HS-5 (cell line): Measurements from ENCODE around the gene RPL32.
A peak's percentile ranks its signal among the peaks of the same experiment; 100 is the strongest.

Experiments
- DNase-seq: peaks from one replicate; pipeline ENCODE4 v3.0.0-alpha.2; 2012; ENCODE audit warnings: low read depth

Gene RPL32

DNA sequence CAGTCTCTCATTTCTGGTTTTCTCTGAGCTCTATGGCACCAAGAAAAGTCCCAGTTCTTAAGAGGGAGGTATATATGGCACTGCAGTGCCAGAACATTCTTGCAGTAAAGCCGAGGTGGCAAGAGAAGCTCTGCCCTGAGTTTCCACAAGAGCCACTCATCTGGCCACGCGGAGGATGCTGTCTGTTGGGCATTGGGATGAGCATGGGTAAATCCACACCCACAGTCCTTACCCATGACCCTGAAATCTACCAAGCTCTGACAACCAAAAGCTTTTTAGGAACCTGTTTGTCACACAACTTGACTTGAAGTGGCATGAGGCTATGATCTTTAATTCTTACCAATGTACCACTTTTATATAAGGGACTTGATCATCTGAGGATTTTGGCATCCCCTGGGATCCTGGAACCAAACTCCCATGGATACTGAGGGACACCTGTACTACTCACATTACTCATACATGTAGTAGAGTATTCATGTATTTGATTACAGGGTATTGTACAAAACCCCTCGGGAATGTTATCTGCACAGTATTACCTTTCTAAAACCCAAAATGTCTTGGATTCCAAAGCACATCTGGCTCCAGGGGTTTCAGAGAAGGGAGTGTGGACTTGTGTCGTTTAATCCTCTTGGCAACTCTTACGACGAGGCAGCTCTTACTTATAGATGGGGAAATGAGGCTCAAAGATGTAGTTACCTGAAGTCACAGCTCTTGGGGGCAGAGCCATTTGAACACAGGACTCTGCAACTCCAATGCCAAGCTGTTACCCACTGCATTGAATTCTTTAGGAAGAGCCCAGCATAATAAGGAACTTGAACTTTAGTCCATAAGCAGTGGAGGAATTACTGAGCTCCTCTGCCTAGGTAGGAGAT is 8.8 kb downstream of the RPL32 start:
- no peak for DNase-seq

DNA sequence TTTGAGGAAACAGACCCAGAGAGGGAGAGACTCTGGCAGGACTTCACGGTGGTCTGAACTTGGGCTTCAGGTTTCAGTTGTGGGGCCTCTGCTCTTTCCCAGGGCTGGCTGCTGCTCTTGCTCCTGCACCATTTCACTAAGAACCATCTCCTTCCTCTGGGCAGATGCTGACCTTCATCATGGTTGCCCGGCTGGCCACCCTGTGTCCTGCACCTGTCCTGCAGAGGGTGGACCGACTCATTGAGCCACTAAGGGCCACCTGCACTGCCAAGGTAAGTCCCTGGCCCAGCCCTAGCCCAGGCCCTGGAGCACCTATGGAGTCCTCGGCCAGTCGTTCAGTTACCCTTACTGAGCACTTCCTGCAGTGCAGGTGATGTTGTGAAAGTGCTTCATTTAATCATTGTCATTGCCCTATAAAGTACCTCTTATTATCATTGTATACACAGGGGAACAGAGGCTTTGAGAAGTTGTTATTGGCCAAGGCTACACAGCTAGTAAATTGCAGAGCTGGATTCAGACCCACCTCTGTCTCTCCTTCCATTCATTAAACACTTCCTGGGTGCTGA is 10.0 kb downstream of the RPL32 start:
- no peak for DNase-seq

DNA sequence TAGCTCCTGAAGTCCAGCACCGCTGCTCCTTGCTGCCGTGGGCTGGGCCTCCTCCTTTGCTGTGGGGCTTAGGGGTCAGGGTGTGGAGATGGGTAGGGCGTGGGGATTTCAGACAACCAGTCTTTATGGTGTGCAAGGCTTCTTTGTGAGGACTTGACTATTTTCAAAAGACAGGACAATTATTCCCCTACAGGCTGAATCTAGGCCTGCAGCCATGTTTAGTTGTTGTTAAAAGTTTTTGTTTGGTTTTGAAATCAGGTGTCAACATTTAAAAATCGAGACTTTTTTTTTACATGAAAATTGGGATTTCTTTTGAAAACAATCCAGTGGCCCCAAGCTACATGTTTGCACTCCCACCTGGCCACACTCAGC is 10.6 kb downstream of the RPL32 start:
- DNase-seq, result no peak

DNA sequence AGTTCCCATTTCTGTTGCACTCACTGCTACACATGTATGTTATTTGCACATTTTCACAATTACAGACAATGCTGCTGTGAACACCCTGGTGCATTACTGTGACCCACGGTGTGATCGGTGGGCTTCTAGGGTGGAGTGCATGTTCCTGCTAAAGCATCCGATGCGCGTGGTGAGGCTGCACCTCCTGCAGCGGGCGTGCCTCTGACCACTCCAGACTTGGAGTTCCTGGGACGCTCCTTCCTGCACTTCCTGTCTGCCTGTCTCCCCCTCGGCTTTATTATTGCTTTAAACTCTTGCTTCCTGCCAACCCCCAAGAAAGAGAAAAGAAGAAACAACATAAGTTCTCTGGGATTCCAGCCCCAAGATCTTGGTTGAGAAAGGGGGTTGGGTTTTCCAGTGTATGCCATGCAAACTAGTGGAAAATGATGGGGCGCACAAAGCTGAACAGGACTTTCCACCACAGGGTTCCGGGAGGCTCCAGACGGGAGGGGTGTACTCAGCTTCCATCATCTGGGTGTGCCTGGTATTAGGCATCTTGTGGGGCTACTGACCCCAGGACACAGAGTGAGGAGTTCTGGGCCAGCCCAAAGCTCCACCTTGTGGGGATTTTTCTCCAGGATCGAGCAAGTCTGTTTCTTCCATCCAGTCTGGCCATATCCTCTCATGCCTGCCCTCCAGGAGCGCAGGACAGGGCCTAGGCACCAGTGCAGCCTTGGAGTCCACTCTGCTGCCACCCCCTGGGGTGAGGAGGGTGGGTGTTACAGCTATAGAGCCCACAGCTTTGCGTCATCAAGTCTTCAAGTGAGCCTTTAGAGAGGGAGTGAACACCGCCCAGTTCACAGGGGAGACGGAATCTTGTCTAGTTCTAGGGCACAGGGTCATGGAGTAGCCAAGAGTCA is 11.2 kb downstream of the RPL32 start:
- no peak for DNase-seq

DNA sequence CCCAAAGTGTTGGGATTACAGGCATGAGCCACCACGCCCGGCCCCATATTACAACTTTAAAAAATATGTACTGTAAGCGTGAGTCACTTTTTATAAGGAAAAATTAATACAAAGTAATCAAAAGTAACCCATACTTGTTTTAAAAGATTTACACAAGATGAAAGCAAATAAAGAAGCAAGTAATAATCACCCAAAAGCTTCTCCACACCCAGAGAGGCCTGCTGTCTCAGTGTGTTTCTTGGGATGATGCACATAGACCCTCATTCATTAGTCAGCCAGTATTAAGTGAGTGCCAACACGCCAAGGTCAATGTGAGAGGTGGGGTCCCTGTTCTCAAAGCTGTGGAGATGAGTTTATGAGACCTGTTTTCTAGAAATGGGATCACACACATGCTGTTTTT is 12.0 kb downstream of the RPL32 start:
- no peak for DNase-seq

DNA sequence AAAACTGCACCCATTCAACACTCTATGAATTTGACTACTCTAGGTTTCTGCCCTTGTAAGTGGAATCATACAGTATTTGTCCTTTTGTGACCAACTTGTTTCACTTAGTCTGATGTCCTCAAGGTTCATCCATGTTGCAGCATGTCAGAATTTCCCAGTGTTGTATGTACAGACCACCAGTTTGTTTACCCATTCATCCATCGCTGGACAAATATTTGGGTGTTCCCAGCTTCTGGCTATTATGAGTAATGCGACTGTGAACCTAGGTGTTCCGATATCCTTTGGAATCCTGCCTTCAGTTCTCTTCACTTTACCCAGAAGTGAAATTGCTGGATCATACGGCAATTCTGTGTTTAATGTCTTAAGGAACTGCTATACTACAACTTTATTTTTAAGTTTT is 12.6 kb downstream of the RPL32 start:
- DNase-seq, result no peak

DNA sequence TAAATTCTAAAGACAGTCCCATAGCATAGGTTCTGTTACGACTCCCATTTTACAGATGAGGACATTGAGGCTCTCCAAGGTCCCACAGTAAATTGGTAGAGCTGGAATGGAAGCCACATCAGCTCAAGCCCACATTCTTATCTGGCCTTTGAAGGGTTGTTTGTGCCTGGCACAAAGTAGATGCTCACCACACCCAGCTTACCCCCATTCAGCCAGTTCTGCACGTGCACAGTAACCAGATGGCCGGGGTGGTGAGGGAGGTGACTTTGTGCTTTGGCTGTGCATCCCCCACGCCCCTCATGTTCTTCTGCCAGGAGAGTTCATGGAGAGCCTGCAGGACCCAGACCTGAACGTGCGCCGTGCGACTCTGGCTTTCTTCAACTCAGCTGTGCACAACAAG is 16.2 kb downstream of the RPL32 start:
- DNase-seq, result no peak

DNA sequence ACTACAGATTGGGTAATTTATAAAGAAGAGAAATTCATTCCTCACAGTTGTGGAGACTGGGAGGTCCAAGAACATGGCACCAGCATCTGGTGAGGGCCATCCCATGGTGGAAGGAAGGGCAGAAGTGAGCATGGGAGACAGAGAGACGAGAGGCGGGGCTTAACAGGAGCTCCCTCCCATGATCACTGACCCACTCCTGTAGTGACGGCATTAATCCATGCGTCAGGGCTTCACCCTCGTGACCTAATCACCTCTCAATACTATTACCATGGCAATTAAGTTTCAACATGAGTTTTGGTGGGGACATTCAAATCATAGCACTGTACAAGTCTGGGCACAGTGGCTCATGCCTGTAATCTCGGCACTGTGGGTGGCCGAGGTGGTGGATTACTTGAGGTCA is 17.1 kb downstream of the RPL32 start:
- DNase-seq, result no peak

DNA sequence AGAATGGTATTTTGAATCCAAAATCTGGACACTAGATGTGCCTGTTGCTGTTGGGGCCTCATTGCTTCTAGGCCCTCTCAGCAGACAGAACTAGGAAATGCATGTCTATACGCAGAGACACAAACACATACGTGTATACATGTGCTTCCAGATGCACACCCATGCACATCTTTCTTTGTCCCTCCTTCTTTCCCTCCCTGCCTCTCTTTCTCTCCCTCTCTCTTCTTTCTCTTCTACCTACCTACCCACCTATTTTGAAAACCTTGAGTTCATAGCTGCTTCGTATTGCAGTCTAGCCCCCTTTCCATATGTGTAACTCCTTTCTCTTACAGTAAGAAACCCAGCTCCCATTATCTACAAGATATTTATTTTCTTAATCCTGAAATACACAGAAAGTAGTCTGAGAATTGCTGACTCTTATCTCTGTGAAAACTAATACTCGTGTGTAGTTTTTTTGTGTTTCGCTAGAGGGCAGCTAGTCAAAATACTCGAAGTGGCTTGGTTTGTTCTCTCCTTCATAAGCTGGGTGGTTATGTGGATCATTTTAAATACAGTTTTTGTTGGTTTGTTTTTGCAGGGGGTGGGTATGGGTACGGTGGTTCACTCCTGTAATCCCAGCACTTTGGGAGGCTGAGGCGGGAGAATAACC is 18.5 kb downstream of the RPL32 start:
- no peak for DNase-seq

DNA sequence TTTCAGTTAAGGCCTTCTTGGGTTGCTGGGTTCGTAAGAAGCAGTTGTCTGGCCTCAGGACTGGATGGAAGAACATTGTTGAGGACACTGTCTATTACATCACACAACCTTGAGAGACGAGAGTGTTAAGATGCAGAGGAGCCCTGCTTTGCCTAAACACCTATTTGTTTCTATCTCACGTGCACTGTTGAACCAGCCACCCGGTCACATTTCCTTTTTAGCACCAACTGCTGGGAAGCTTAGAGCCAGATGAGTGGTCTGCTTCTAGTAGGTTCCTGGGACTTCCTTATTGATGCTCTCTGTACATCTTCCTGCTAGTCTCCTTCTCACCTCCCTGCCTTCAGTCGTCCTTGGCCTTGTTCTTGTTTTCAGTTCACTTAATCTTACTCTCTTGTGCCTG is 22.6 kb downstream of the RPL32 start:
- no peak for DNase-seq

DNA sequence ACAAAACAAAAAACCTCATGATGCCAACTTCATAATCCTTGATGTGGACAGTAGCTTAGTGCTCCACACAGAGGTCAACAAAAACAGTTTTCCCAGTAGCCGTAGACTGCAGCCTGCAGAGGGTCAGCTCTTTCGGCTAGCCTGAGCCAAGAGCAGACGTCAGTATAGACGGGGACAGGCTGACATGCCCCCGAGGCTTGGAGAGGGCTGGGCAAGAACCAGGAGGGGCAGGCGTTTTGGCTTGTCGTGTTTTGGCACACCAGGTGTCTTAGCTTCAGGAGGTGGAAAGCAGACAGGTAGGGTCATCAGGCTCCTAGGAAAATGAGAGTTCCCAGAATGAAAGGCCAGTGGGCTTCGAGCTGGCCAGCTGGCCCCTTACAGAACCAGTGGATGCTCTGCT is 23.1 kb downstream of the RPL32 start:
- no peak for DNase-seq

DNA sequence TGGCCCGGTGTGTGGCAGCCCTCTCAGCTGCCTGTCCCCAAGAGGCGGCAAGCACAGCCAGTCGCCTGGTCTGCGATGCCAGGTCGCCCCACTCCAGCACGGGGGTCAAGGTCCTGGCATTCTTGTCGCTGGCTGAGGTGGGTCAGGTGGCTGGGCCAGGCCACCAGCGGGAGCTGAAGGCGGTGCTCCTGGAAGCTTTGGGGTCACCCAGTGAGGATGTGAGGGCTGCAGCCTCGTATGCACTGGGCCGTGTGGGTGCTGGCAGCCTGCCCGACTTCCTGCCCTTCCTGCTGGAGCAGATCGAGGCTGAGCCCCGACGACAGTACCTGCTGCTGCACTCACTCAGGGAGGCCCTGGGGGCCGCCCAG is 24.0 kb downstream of the RPL32 start:
- no peak for DNase-seq

DNA sequence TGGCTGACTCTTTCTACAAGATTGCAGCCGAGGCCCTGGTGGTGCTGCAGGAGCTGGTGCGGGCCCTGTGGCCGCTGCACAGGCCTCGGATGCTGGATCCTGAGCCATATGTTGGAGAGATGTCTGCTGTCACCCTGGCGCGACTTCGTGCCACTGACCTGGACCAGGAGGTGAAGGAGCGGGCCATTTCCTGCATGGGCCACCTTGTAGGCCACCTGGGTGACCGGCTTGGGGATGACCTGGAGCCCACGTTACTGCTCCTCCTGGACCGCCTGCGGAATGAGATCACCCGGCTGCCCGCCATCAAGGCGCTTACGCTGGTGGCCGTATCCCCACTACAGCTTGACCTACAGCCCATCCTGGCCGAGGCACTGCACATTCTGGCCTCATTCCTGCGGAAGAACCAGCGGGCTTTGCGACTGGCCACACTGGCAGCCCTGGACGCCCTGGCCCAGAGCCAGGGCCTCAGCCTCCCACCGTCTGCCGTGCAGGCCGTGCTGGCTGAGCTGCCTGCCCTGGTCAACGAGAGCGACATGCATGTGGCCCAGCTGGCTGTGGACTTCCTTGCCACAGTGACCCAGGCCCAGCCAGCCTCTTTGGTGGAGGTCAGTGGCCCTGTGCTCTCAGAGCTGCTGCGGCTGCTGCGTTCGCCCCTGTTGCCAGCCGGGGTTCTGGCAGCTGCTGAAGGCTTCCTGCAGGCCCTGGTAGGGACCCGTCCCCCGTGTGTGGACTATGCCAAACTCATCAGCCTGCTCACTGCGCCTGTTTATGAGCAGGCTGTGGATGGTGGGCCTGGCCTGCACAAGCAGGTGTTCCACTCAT is 24.6 kb downstream of the RPL32 start:
- DNase-seq, result no peak

DNA sequence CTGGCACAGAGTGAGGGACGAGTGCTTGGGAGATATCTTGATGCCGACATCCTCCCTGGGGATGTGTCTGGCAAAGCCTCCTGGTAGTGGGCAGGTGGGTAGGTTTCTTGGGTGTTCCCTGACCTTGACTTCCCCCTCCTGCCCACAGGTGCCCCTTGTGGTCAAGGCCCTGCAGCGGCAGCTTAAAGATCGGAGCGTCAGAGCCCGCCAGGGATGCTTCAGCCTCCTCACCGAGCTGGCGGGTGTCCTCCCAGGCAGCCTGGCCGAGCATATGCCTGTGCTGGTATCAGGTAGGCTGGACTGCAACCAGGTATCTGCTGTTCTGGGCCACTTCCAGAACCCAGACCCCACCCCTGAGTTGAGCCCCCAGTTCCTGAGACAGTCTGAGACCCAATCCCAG is 25.6 kb downstream of the RPL32 start:
- no peak for DNase-seq

DNA sequence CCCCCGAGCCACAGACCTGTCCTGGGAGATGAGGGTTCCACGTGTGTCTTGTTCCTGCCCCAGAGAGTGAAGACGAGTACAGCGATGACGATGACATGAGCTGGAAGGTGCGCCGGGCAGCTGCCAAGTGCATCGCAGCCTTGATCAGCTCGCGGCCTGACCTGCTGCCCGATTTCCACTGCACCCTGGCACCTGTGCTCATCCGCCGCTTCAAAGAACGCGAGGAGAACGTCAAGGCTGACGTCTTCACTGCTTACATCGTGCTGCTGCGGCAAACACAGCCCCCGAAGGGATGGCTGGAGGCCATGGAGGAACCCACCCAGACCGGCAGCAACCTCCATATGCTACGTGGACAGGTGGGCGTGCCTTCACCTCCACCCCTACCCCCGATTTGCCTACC is 26.3 kb downstream of the RPL32 start:
- DNase-seq, result no peak

DNA sequence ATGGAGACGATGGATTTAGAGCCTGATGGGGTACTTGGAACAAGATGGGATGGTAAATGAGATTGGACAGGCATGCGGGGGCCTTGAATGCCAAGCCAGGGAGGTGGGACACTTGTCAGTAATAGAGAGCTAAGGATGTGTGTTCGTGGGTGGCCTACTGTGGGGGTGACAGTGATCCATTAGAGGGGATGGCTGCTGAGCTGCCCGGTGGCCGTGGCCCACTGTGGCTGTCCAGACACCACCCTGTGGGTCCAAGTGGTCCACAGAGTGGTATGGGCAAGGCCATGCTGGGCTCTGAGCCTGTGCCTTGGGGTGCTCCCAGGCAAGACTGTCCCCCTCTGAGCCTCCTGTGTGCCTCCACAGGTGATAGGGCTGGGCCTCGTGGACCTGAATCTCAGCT is 27.4 kb downstream of the RPL32 start:
- no peak for DNase-seq

DNA sequence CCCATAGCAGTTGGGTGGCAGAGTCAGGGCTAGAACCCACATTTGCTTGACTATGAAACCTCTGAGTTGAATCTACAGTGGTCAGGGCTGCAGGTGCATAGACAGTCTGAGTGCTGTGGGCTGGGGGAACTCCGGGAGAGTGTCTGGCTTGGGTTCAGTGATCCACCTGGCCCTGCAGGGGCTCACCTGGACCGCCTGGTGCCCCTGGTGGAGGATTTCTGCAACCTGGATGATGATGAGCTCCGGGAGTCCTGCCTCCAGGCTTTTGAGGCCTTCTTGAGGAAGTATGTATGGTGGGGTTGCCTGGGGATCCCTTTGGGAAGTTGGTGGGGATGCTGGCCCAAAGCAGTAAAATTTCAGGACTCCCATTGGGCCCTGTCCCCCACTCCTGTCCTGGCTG is 28.6 kb downstream of the RPL32 start:
- DNase-seq, result no peak

DNA sequence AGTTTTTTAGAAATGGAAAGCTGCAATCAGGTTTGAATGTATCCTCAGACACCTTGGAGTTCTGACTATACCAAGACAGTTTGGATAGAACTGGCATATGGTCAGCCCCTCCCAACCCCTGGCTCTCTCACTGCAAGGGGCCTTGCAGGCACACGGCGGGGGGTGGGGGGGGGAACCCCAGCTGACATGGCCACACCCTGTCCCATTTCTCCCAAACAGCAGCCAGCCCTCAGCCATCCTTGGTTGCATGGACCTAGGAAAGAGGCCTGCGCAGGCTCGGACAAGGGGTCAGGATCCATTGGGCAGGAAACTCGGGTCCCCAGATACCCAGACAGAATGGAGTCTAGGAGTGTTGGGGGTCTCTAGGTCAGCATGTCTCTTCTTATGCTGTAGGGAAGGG is 30.4 kb downstream of the RPL32 start:
- no peak for DNase-seq

DNA sequence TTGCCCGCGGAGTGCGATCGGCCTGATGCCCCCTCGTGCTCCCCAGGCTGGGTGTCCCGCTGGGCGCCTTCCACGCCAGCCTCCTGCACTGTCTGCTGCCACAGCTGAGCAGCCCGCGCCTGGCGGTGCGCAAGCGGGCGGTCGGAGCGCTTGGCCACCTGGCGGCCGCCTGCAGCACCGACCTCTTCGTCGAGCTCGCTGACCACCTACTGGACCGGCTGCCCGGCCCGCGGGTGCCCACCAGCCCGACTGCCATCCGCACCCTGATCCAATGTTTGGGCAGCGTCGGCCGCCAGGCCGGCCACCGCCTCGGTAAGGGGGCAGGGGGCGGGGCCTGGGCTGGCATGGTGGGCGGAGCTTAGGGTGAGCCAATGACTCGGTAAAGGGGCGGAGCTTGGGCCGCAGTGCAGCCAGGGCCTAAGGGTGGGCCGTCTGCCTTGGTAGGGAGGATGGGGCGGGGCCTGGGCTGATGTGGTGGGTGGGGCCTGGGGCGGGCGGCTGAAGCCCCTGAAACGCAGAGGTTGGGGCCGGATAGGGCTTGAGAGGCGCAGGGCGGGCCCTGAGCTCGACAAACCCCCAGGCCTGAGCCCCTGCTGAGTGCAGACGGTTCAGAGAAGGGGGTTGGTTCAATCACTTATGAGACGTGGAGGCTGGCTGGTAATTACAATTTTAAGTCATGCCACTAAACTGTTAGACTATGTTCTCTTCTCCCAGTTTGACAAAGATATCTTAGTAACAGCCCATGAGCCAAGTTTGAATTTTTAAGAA is 31.2 kb downstream of the RPL32 start:
- peak; percentile 53 for DNase-seq

DNA sequence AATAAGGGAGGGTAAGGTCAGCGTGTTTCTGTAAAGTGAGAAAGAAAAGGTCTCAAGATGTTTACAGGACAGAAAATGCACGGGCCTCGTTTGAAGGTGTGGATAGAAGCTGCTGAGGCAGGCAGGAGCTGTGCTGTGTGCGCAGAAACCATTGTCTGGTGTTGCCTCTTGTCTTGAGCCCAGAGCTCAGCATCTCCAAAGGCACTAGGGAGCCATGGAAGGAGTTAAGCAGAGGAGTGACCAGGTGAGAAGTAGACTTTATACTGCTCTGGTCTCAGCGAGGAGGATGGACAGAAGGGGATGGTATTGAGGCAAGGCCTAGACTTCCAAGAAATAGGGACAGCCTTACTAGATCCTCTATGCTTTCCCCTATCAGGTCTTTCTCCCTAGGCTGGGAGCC is 31.9 kb downstream of the RPL32 start:
- DNase-seq, result no peak

DNA sequence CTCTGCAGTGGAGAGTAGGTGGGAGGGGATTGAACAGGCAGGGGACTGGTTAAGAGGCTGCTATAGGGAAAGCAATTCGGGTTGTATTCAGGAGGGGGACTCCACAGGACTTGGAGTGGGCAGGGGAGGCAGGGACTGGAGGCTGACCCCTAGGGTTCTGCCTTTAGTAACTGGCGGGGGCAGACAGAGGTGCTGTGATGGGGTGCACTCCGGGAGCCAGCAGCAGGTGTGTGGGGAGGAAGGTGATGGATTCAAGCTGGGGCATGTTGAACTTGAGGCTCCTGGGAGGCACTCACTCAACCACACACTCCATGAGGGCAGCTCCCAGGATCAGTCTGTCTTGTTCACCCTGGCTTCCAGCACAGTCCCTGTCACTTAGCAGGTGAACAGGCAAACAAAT is 32.4 kb downstream of the RPL32 start:
- DNase-seq, result no peak
